D721Med (cell line): ENCODE results near the gene POU2AF3.

Source experiments
- DNase-seq: peaks from one replicate; pipeline ENCODE4 v3.0.0; 2011; ENCODE audit warnings: low spot score; ENCODE audit not compliant: insufficient read length
- FAIRE-seq: peaks from 2 replicates; lab custom pipeline; 2011; peaks lifted over from hg19 to GRCh38; lab: Jason Lieb, UNC
- TF ChIP-seq, protein P1 (sequence below): IDR thresholded peaks from 2 replicates; pipeline ENCODE4 v1.5.1; 2012; ENCODE audit warnings: mild to moderate bottlenecking, control low read depth; ENCODE audit not compliant: insufficient read depth; ENCODE audit errors: missing control alignments

The POU2AF3 gene

DNA sequence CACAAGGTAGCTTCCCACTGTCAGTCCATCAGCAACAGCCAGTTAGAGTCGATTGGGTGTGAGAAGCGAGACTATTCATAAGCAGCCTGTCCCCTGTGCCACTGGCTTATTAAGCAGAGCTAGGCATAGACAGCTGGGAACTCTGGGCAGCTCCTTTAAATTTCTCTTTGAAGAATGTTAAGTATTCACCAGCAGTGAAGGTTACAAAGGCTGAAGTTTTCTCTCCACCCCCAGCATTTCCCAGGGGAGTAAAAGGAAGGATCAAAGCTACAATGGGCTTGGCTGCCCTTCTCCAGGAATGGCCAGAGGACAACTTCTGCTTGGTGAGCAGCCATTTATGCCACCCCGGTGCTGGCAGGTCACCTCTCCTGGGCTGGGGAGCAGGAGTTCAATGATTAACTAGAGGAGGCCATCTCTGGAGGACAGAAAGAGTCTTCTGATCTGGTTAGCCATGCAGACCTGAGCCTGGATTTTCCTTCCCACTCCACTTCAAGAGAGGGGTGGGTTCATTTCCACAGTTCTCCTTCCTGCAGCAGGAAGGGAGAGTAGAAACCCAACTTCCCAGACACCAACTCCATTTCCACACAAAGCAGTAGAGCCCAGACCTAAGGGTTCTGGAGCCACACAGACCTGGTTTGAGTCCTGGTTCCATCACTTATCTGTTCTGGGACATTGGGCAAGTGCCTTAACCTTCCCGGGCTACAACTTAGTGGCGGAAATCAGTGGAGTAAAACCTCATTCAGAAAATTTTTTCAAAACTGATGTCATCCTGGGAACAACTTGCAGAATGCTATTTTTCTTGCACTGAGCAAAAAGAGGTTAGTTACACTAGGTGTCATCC is 22.6 kb downstream of the POU2AF3 start:
- TF ChIP-seq, protein P1, sequence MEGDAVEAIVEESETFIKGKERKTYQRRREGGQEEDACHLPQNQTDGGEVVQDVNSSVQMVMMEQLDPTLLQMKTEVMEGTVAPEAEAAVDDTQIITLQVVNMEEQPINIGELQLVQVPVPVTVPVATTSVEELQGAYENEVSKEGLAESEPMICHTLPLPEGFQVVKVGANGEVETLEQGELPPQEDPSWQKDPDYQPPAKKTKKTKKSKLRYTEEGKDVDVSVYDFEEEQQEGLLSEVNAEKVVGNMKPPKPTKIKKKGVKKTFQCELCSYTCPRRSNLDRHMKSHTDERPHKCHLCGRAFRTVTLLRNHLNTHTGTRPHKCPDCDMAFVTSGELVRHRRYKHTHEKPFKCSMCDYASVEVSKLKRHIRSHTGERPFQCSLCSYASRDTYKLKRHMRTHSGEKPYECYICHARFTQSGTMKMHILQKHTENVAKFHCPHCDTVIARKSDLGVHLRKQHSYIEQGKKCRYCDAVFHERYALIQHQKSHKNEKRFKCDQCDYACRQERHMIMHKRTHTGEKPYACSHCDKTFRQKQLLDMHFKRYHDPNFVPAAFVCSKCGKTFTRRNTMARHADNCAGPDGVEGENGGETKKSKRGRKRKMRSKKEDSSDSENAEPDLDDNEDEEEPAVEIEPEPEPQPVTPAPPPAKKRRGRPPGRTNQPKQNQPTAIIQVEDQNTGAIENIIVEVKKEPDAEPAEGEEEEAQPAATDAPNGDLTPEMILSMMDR, result no peak
- FAIRE-seq (no peak), DNase-seq (no peak)

DNA sequence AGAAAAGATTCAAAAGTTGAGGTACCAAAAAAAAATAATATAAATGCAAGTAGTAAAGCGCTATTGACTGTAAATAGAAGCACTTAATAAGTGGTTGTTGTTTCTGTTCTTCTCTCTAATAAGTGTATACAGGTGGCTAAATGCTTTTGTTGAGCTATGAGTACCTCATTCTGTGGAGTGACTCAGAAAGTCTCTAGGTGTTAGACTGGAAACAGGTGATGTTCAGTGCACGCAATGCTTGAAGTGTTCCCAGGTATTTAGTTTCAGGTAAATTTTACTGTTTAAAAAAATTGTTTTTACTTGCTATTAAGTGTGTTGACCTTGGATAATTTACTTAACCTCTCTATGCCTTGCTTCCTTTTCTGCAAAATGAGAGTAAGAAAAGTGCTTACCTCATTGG is 24.2 kb downstream of the POU2AF3 start:
- FAIRE-seq (no peak), DNase-seq (no peak)
- TF ChIP-seq, protein P1, result no peak

DNA sequence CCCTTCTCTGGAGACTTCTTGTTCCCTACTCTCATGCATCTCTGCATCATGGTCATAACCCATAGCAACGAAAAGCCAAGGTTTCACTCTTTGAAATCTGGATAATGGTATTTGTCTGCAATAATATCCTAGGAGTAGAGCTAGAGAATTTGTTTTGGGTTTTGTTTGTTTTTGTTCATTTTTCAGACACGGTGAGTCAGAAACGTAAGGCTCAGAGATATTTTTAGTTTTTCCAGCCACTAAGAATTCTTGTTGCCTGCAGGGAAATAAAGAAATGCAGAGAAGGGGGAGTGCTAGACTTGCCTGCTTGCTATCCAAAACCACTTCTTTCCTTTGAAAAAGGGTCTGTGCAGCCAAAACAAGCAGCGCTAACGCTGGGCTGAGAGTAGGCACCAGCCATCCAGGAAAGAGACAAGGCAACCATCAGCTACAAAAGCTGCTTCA is 26.0 kb downstream of the POU2AF3 start:
- FAIRE-seq, result no peak
- TF ChIP-seq, protein P1, result no peak
- DNase-seq, result no peak

DNA sequence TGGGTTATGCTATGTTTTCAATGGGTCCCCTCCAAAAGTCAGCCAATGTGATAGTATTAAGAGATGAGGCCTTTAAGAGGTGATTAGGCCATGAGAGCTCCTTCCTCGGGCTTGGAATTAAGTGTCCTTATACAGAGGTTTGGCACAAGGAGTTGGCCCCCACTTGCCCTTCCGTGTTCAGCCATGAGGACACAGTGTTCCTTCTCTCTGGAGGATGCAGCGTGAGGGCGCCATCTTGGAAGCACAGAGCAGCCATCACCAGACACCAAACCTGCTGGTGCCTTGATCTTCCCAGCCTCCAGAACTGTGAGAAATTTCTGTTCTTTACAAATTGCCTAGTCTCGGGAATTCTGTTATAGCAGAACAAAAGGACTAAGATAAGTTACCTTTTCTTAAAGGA is 26.9 kb downstream of the POU2AF3 start:
- DNase-seq (no peak), FAIRE-seq (no peak)
- TF ChIP-seq, protein P1, result no peak

DNA sequence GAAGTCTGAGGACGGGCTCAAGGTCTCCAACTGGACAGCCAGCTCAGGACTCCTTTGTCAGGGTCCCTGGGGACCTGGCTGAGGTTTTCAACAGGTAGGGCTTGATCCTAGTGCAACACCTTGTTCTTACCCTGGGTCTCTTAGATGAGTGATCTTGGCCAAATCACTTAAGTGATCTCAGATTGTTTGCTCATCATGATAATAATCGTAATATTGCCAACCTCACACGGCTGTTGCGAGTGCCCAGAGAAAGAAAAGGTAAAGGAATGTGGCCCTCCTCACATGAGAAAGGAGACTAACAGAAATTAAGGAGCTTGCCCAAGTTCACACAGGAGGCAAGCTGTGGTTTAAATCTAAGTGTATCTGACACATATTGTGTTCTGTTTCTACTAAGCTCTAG is 28.5 kb downstream of the POU2AF3 start:
- DNase-seq (no peak), FAIRE-seq (no peak)
- TF ChIP-seq, protein P1, result no peak

DNA sequence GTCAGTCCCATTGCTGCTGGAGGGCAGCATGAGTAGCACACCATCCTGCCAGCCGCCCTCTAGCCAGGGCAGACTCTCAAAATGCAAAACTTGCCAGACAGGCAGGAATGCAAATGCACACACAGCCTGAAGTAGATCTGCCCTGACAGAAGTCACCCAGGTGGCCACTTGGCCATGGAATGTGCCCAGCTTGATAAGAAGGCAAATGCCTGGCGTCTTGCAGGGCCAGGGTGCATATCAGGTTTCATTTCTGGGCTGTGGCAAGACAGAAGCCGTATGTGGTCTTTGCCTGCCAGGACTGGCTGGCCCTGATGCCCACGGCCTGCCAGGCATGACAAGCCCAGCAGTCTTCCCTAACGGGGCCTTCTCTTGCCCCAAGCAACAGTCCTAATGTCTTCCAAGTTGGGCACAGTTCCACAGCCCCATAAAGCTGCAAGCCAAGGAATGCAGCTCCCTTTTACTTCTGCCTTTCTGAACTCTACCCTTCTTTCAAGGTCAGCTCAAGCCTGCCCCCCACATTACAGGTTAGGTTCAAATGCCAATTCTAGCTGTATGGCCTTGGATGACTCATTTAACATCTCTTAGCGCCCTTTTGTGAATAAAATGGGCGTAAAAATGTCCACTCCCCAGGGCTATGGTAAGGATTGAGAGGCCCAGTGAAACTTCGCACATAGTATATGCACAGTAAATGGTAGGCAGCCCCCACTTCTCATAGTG is 29.7 kb downstream of the POU2AF3 start:
- no peak for FAIRE-seq
- no peak for DNase-seq
- TF ChIP-seq, protein P1, result no peak
